Neural progenitor cell (in vitro differentiated cells): ENCODE results near the gene ATP11A. TPM values are rescaled to one million over a fixed set of nuclear protein-coding genes. Genes with fewer than 3 reads are reported as not detected.

Source experiments
- DNase-seq: peaks from one replicate; pipeline ENCODE4 v3.0.0-alpha.2; 2016; ENCODE audit warnings: low spot score
- H2AFZ ChIP-seq: fragments of 200-600 bp; sonication (generic); replicated peaks from 2 replicates; pipeline ENCODE4 v1.6.1; 2016; ENCODE audit warnings: antibody characterized with exemption
- H3F3A ChIP-seq: fragments of 200-600 bp; sonication (generic); 2 replicates; pipeline ENCODE4 v1.6.1; 2016; ENCODE audit warnings: antibody characterized with exemption, low read depth
- H3K27ac ChIP-seq: fragments of 200-600 bp; sonication (generic); 2 replicates; pipeline ENCODE4 v1.5.1; 2016; ENCODE audit warnings: mild to moderate bottlenecking
- H3K27me3 ChIP-seq: fragments of 200-600 bp; sonication (generic); 2 replicates; pipeline ENCODE4 v1.6.1; 2016; ENCODE audit warnings: mild to moderate bottlenecking, moderate library complexity
- H3K36me3 ChIP-seq: fragments of 200-600 bp; sonication (generic); 2 replicates; pipeline ENCODE4 v1.5.1; 2016
- H3K4me1 ChIP-seq: fragments of 200-600 bp; sonication (generic); 2 replicates; pipeline ENCODE4 v1.6.1; 2016; ENCODE audit warnings: mixed run types
- H3K4me2 ChIP-seq: fragments of 200-600 bp; sonication (generic); 2 replicates; pipeline ENCODE4 v1.6.1; 2016
- H3K4me3 ChIP-seq: fragments of 200-600 bp; sonication (generic); 2 replicates; pipeline ENCODE4 v1.5.1; 2016
- H3K79me2 ChIP-seq: fragments of 200-600 bp; sonication (generic); 2 replicates; pipeline ENCODE4 v1.6.1; 2016; ENCODE audit warnings: low read depth
- H3K9ac ChIP-seq: fragments of 200-600 bp; sonication (generic); 2 replicates; pipeline ENCODE4 v1.6.1; 2016
- H3K9me3 ChIP-seq: fragments of 200-600 bp; sonication (generic); 2 replicates; pipeline ENCODE4 v1.5.1; 2016; ENCODE audit warnings: low read depth
- H4K20me1 ChIP-seq: fragments of 200-600 bp; sonication (generic); 2 replicates; pipeline ENCODE4 v1.6.1; 2016; ENCODE audit warnings: low read depth
- H3K27ac Mint-ChIP-seq: 3 replicates; pipeline ENCODE4 v1.8.0; 2021; ENCODE audit warnings: mixed read lengths
- H3K27me3 Mint-ChIP-seq: 2 replicates; pipeline ENCODE4 v1.8.0; 2022; ENCODE audit warnings: low read depth, mild to moderate bottlenecking, inconsistent platforms, moderate library complexity, mixed read lengths; ENCODE audit not compliant: insufficient read depth
- H3K36me3 Mint-ChIP-seq: 3 replicates; pipeline ENCODE4 v1.8.0; 2021; ENCODE audit warnings: mixed read lengths
- H3K4me1 Mint-ChIP-seq: 3 replicates; pipeline ENCODE4 v1.8.0; 2021; ENCODE audit warnings: mixed read lengths
- H3K4me3 Mint-ChIP-seq: 3 replicates; pipeline ENCODE4 v1.8.0; 2021; ENCODE audit warnings: mild to moderate bottlenecking, moderate library complexity, mixed read lengths
- H3K9me3 Mint-ChIP-seq: 3 replicates; pipeline ENCODE4 v1.8.0; 2020; ENCODE audit warnings: mixed read lengths
- EZH2 ChIP-seq: fragments of 200-600 bp; sonication (generic); IDR thresholded peaks from 2 replicates; pipeline ENCODE4 v1.6.1; 2017; ENCODE audit warnings: antibody characterized with exemption, mild to moderate bottlenecking, moderate library complexity
- EZH2phosphoT487 ChIP-seq: fragments of 200-600 bp; sonication (generic); IDR thresholded peaks from 2 replicates; pipeline ENCODE4 v1.6.1; 2017; ENCODE audit warnings: antibody characterized with exemption
- total RNA-seq: library from RNA; depleted of rRNA; stranded (reverse); fragments of >200 nt; gene quantifications from 2 replicates; pipeline ENCODE4 v1.2.3, GENCODE V29; 2015; ENCODE audit warnings: low replicate concordance
- TF ChIP-seq, protein P1 (sequence below): fragments of 200-600 bp; sonication (generic); IDR thresholded peaks from 2 replicates; pipeline ENCODE4 v1.5.1; 2017; ENCODE audit warnings: antibody characterized with exemption, mild to moderate bottlenecking

The ATP11A gene
- total RNA-seq, 1 donor from 2014 or later = 12.6 TPM

DNA sequence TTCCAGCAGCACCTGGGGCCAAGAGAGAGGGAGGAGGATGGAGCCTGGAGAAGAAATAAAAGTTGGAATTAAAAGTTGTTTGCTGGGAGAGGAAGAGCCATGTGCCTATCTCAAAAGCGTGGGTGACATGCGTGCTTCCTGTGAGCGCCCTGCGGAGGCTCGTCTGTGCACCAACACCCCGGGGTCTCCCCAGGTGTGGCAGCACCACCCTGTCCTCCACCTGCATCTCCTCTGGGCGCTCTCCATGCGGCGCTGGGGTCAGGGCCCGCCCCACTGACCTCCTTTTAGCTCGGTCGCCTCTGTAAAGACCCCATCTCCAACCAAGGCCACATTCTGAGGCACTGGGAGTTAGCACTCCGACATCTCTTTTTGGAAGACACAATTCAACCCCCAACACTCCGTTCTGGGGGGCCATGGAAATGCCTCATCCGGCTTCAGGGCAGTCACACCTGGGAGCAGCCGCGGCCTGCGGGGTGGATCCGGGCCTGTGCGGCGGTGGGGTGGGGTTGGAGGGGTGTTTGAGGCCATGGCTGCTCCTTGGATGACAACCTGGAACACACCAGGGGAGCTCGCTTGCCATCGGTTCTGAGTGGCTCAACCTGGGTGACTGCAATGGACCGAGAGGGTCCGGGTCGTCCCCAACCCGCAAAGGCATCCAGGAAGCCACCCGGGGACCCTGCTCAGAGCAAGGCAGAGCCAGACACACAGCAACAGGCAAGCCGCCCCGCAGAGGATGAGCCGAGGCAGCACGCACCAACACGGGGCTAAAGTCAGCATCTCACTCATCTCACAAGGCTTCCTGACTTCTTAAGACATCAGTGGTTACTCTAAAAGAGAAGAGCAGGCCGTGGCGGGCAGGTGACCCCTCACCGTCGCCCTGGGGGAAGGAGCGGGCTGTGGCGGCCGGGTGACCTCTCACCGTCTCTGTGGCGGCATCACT lies 199.8 kb downstream of the ATP11A start:
- Histone ChIP-seq H3K4me2 (no peak overlapping the region), H3K4me3 (no peak overlapping the region), H3F3A (peaks cover 65% of the 10 kb centered on the region), H4K20me1 (no peaks in the 10 kb centered on the region), H3K79me2 (peaks cover 3% of the 10 kb centered on the region), H3K36me3 (no peaks in the 10 kb centered on the region), H3K4me1 (peaks cover 50% of the 10 kb centered on the region), H3K27ac (no peak overlapping the region), H3K27me3 (peaks cover 8% of the 10 kb centered on the region), H2AFZ (no peak overlapping the region), H3K9me3 (no peaks in the 10 kb centered on the region), H3K9ac (no peak overlapping the region)
- peaks cover 70% of the 10 kb centered on the region for H3K4me1 Mint-ChIP-seq
- H3K9me3 Mint-ChIP-seq = no peaks in the 10 kb centered on the region
- H3K4me3 Mint-ChIP-seq = no peak overlapping the region
- TF ChIP-seq EZH2 (no peak), EZH2phosphoT487 (no peak)
- TF ChIP-seq, protein P1, sequence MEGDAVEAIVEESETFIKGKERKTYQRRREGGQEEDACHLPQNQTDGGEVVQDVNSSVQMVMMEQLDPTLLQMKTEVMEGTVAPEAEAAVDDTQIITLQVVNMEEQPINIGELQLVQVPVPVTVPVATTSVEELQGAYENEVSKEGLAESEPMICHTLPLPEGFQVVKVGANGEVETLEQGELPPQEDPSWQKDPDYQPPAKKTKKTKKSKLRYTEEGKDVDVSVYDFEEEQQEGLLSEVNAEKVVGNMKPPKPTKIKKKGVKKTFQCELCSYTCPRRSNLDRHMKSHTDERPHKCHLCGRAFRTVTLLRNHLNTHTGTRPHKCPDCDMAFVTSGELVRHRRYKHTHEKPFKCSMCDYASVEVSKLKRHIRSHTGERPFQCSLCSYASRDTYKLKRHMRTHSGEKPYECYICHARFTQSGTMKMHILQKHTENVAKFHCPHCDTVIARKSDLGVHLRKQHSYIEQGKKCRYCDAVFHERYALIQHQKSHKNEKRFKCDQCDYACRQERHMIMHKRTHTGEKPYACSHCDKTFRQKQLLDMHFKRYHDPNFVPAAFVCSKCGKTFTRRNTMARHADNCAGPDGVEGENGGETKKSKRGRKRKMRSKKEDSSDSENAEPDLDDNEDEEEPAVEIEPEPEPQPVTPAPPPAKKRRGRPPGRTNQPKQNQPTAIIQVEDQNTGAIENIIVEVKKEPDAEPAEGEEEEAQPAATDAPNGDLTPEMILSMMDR = no peak
- peak overlapping the region; percentile 90 for H3K27ac Mint-ChIP-seq
- DNase-seq = no peak
- peaks cover 13% of the 10 kb centered on the region for H3K27me3 Mint-ChIP-seq
- no peaks in the 10 kb centered on the region for H3K36me3 Mint-ChIP-seq

DNA sequence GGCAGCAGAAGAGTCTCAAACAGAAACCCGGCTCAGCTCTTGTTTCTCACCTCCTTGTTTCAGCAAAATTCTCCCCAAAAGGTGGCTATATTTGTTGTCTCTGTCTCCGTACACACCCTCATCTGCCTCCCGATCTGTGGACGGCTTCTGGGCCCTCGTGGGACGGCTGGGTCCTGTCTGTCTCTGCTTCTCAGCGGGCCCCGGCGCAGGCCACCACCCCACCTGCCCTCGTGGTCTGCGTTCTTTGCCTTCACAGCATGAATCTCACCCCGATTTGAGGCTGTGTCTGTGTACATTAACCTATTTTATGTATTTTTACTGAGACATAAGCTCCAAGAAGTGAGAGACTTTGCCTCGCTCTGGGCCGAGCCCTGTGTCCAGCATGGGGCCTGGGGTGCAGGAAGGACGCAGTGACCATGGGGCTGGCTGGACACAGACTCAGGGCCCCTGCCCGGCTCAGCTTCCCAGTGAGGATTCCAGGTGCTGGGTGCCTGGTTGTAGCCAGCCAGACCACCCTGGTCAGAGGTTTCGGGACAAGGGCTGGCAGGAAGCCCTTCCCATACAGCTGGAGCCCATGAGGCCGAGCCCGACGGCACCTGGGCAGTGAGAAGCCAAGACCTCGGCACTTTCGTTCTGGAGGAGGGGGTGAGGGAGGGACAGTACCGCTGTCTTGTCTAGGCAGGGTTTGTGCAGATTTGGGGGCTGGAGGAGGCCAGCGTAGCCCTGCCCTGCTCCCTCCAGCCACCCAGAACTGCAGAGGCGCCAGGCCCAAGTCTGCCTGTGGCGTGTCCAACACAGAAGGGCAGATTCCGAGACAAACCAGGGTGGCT lies 200.7 kb downstream of the ATP11A start:
- no peaks in the 10 kb centered on the region for H3K9me3 Mint-ChIP-seq
- TF ChIP-seq EZH2 (no peak), EZH2phosphoT487 (no peak)
- TF ChIP-seq, protein P1 = no peak
- H3K27me3 ChIP-seq = peaks cover 8% of the 10 kb centered on the region
- H3K4me1 Mint-ChIP-seq = peaks cover 67% of the 10 kb centered on the region
- H3K9me3 ChIP-seq = no peaks in the 10 kb centered on the region
- peak overlapping the region; percentile 72 for H3K4me2 ChIP-seq
- H2AFZ ChIP-seq = no peak overlapping the region
- peaks cover 13% of the 10 kb centered on the region for H3K27me3 Mint-ChIP-seq
- H3K27ac ChIP-seq = no peak overlapping the region
- no peaks in the 10 kb centered on the region for H3K36me3 ChIP-seq
- H3K4me3 Mint-ChIP-seq = no peak overlapping the region
- peaks cover 53% of the 10 kb centered on the region for H3K4me1 ChIP-seq
- peaks cover 7% of the 10 kb centered on the region for H4K20me1 ChIP-seq
- H3K9ac ChIP-seq = no peak overlapping the region
- H3F3A ChIP-seq = peaks cover 56% of the 10 kb centered on the region
- peak overlapping the region; percentile 94 for H3K27ac Mint-ChIP-seq
- no peak for DNase-seq
- peaks cover 12% of the 10 kb centered on the region for H3K79me2 ChIP-seq
- no peaks in the 10 kb centered on the region for H3K36me3 Mint-ChIP-seq
- no peak overlapping the region for H3K4me3 ChIP-seq

DNA sequence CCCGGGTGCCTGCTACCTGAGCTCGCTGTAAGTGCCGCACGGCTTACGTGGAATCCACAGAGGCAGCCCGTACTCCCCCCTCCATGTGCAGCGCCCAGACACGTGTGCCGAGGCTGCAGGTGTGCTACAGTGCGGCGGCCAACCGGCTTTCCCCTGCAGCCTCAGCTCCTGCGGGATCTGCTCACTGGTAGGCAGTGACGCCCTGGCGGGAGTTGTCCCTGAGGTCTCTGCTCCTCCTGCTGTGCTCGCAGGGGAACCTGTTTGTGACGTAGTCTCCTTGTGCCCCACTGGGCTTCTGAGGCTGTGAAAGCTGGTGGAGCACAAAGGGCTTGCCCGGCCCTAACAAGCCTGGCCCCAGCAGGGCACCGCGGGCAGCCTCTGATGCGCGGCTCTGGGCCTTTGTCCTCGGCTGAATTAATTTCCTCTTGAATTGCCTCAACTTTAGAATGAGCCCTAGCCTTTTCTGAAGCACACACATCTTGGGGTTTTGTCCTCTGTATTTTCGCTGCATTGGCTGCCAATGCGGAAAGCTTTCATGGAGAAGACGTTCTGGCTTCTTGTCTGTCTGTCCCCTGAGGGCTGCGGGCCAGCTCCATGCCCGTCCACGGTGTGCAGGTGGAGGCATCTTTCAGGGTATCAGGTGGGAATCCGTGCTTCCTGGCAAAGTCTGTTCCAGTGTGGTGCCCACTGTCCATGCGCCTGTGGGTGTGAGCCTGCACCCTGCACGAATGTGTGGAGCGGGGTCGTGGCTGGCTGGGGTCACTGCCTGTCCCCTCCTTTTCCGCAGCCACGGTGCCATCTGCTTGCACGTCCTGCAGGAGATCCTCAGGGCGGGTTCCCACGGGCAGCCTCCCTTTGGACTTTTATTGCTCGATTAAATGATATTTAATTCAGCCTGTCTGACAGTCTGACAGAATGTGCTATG lies 201.9 kb downstream of the ATP11A start:
- Histone ChIP-seq H3F3A (peaks cover 44% of the 10 kb centered on the region), H3K4me1 (peaks cover 50% of the 10 kb centered on the region), H3K9ac (peak overlapping the region; percentile 23), H3K4me2 (peak overlapping the region; percentile 72), H2AFZ (no peak overlapping the region), H3K27ac (peak overlapping the region; percentile 97), H3K79me2 (peaks cover 24% of the 10 kb centered on the region), H3K9me3 (no peaks in the 10 kb centered on the region), H3K27me3 (peaks cover 8% of the 10 kb centered on the region), H3K36me3 (no peaks in the 10 kb centered on the region), H3K4me3 (peak overlapping the region; percentile 33), H4K20me1 (peaks cover 16% of the 10 kb centered on the region)
- H3K4me3 Mint-ChIP-seq = peak overlapping the region; percentile 81
- peaks cover 63% of the 10 kb centered on the region for H3K4me1 Mint-ChIP-seq
- TF ChIP-seq, protein P1 = no peak
- peak; percentile 36 for TF ChIP-seq EZH2phosphoT487
- H3K36me3 Mint-ChIP-seq = peaks cover 3% of the 10 kb centered on the region
- DNase-seq = peak; percentile 95
- peaks cover 13% of the 10 kb centered on the region for H3K27me3 Mint-ChIP-seq
- H3K9me3 Mint-ChIP-seq = no peaks in the 10 kb centered on the region
- peak overlapping the region; percentile 99 for H3K27ac Mint-ChIP-seq
